ENCODE data around the gene GPATCH8.
"Not testable (repeated sequence)": the region's sequence is repeated elsewhere in the genome, so short reads cannot be mapped to it uniquely, and the experiment has no call there.

Gene GPATCH8

GRCh38 chr17:44374306-44375195 lies 128.7 kb downstream of the GPATCH8 start:
- Histone ChIP-seq H3K27me3 (ENCODE audit: control insufficient read depth, insufficient read depth, low read length) (no peaks in the 10 kb centered on the region), H2AFZ (peak overlapping the region; percentile 92), H3K27ac (peak overlapping the region; percentile 81), H3K36me3 (ENCODE audit: control insufficient read depth, insufficient read depth, low read length) (no peaks in the 10 kb centered on the region), H3K4me3 (ENCODE audit: low read depth, low read length) (no peak overlapping the region), H3K9ac (no peak overlapping the region), H3K9me3 (ENCODE audit: control insufficient read depth, low read length) (no peaks in the 10 kb centered on the region), H3K4me2 (ENCODE audit: low read length) (peak overlapping the region; percentile 33), H3K4me1 (peaks cover 16% of the 10 kb centered on the region), H3K79me2 (no peaks in the 10 kb centered on the region)
- no peak for TF ChIP-seq CTCF (IDR thresholded peaks at IDR 0.05)

GRCh38 chr17:44372036-44372435 lies 131.2 kb downstream of the GPATCH8 start:
- Histone ChIP-seq H3K27me3 (ENCODE audit: control insufficient read depth, insufficient read depth, low read length) (no peaks in the 10 kb centered on the region), H2AFZ (no peak overlapping the region), H3K79me2 (no peaks in the 10 kb centered on the region), H3K4me2 (ENCODE audit: low read length) (no peak overlapping the region), H3K9me3 (ENCODE audit: control insufficient read depth, low read length) (no peaks in the 10 kb centered on the region), H3K36me3 (ENCODE audit: control insufficient read depth, insufficient read depth, low read length) (no peaks in the 10 kb centered on the region), H3K4me3 (ENCODE audit: low read depth, low read length) (no peak overlapping the region), H3K9ac (no peak overlapping the region), H3K27ac (no peak overlapping the region), H3K4me1 (peaks cover 23% of the 10 kb centered on the region)
- no peak for TF ChIP-seq CTCF (IDR thresholded peaks at IDR 0.05)

GRCh38 chr17:44369414-44370023 lies 133.7 kb downstream of the GPATCH8 start:
- H2AFZ ChIP-seq; H3K9me3 ChIP-seq (ENCODE audit: control insufficient read depth, low read length); H3K79me2 ChIP-seq; H3K4me3 ChIP-seq (ENCODE audit: low read depth, low read length); H3K27me3 ChIP-seq (ENCODE audit: control insufficient read depth, insufficient read depth, low read length); H3K9ac ChIP-seq; H3K27ac ChIP-seq; H3K4me2 ChIP-seq (ENCODE audit: low read length); H3K36me3 ChIP-seq (ENCODE audit: control insufficient read depth, insufficient read depth, low read length): not testable (repeated sequence)
- H3K4me1 ChIP-seq: peaks cover 16% of the 10 kb centered on the region

GRCh38 chr17:44368391-44369243 lies 134.6 kb downstream of the GPATCH8 start:
- H2AFZ ChIP-seq; H3K27ac ChIP-seq; H3K9ac ChIP-seq; H3K36me3 ChIP-seq (ENCODE audit: control insufficient read depth, insufficient read depth, low read length); H3K9me3 ChIP-seq (ENCODE audit: control insufficient read depth, low read length); H3K27me3 ChIP-seq (ENCODE audit: control insufficient read depth, insufficient read depth, low read length); H3K4me2 ChIP-seq (ENCODE audit: low read length); H3K79me2 ChIP-seq; H3K4me3 ChIP-seq (ENCODE audit: low read depth, low read length): not testable (repeated sequence)
- H3K4me1 ChIP-seq: peaks cover 16% of the 10 kb centered on the region

- TF ChIP-seq CTCF (IDR thresholded peaks at IDR 0.05): no peak
- H3K4me2 ChIP-seq (ENCODE audit: low read length): peak overlapping the region; percentile 68
- H3K27ac ChIP-seq: peak overlapping the region; percentile 54
- H3K36me3 ChIP-seq (ENCODE audit: control insufficient read depth, insufficient read depth, low read length): no peaks in the 10 kb centered on the region
- peak overlapping the region; percentile 76 for H2AFZ ChIP-seq
- no peak overlapping the region for H3K9ac ChIP-seq
- peak overlapping the region; percentile 40 for H3K4me3 ChIP-seq (ENCODE audit: low read depth, low read length)
- H3K79me2 ChIP-seq: peaks cover 3% of the 10 kb centered on the region
- peaks cover 16% of the 10 kb centered on the region for H3K4me1 ChIP-seq
- no peaks in the 10 kb centered on the region for H3K9me3 ChIP-seq (ENCODE audit: control insufficient read depth, low read length)
- H3K27me3 ChIP-seq (ENCODE audit: control insufficient read depth, insufficient read depth, low read length): no peaks in the 10 kb centered on the region
Observed at GRCh38 chr17:44367231-44367979, 135.8 kb downstream of the GPATCH8 start.

GRCh38 chr17:44365051-44365450 lies 138.2 kb downstream of the GPATCH8 start:
- H3K4me2 ChIP-seq (ENCODE audit: low read length); H3K9ac ChIP-seq; H3K9me3 ChIP-seq (ENCODE audit: control insufficient read depth, low read length); H3K36me3 ChIP-seq (ENCODE audit: control insufficient read depth, insufficient read depth, low read length); H3K4me3 ChIP-seq (ENCODE audit: low read depth, low read length); H3K27me3 ChIP-seq (ENCODE audit: control insufficient read depth, insufficient read depth, low read length); H3K79me2 ChIP-seq; H2AFZ ChIP-seq; H3K27ac ChIP-seq: not testable (repeated sequence)
- peaks cover 38% of the 10 kb centered on the region for H3K4me1 ChIP-seq

Measured in parathyroid adenoma (tissue), 2 donors.